Kidney (tissue), 14 donors: ENCODE measurements around the gene ADGRV1. TPM values are rescaled to one million over a fixed set of nuclear protein-coding genes. Genes with fewer than 3 reads are reported as not detected.

Experiments used
- DNase-seq, 5 donors: peaks; one replicate each; pipeline ENCODE4 v3.0.0-alpha.2; 2013 to 2020
- FAIRE-seq: peaks from 2 replicates; lab custom pipeline; 2012; peaks lifted over from hg19 to GRCh38; lab: Jason Lieb, UNC
- H3K27ac ChIP-seq, 2 donors: one replicate each; pipeline ENCODE4 v1.7.0; 2013; ENCODE audit warnings: low read depth in 2 of 2, low read length in 2 of 2, inconsistent platforms in 1 of 2
- H3K27me3 ChIP-seq: one replicate; pipeline ENCODE4 v1.7.1; 2013; ENCODE audit warnings: low read length, inconsistent platforms; ENCODE audit not compliant: control insufficient read depth, insufficient read depth
- H3K36me3 ChIP-seq, 3 donors: one replicate each; pipeline versions ENCODE4 v1.7.0 to v1.7.1; 2013; ENCODE audit warnings: low read length in 3 of 3, control low read depth in 1 of 3, inconsistent platforms in 1 of 3; ENCODE audit not compliant: insufficient read depth in 3 of 3, control insufficient read depth in 2 of 3
- H3K4me1 ChIP-seq, 3 donors: one replicate each; pipeline versions ENCODE4 v1.7.0 to v1.7.1; 2013; ENCODE audit warnings: low read length in 3 of 3, inconsistent platforms in 1 of 3, low read depth in 1 of 3; ENCODE audit not compliant: control insufficient read depth in 2 of 3, insufficient read depth in 2 of 3
- H3K4me3 ChIP-seq, 3 donors: one replicate each; pipeline versions ENCODE4 v1.7.0 to v1.8.1; 2013; ENCODE audit warnings: low read length in 3 of 3, control low read depth in 1 of 3, inconsistent platforms in 1 of 3
- H3K9ac ChIP-seq, 3 donors: one replicate each; pipeline versions ENCODE4 v1.7.0 to v1.7.1; 2013; ENCODE audit warnings: low read length in 3 of 3, control low read depth in 1 of 3, inconsistent platforms in 1 of 3
- H3K9me3 ChIP-seq, 3 donors: one replicate each; pipeline versions ENCODE4 v1.7.0 to v1.7.1; 2013; ENCODE audit warnings: low read length in 3 of 3, control low read depth in 1 of 3, inconsistent platforms in 1 of 3; ENCODE audit not compliant: control insufficient read depth in 2 of 3, insufficient read depth in 1 of 3
- CTCF ChIP-seq: IDR thresholded peaks from 3 replicates; pipeline ENCODE4 v1.5.1; 2012; ENCODE audit warnings: mild to moderate bottlenecking, moderate library complexity, borderline replicate concordance; ENCODE audit not compliant: insufficient read depth; ENCODE audit errors: extremely low read depth
- intact Hi-C: fragments of 100-400 bp; cut with DNase I; formaldehyde crosslinking; loops from one replicate; pipeline ENCODE4 v1.11.1; 2022
- polyA plus RNA-seq: library from polyadenylated mRNA; stranded (reverse); fragments of 350-450 nt; fragmentation: Illumina TruSeq; extraction: RNeasy Lipid Tissue Mini Kit (QIAGEN cat#74804); gene quantifications from one replicate; pipeline ENCODE4 v1.2.3, GENCODE V29; 2014; ENCODE audit warnings: low read depth, low replicate concordance; ENCODE audit not compliant: insufficient read depth
- total RNA-seq: library from RNA; stranded (reverse); fragmentation: NEBNext Ultra II Directional; extraction: Animal tissue kit (Norgen Biotek cat#: 25700); gene quantifications from one replicate; pipeline ENCODE4 v1.2.1, GENCODE V29; 2021
- donor health status: control.
- donor health status: control.
- donor health status: control.
- donor health status: control.
- donor health status: control.
- donor health status: DM: yes; HTN: yes; CAD: no.
- donor health status: Normal renal cell carcinoma (clear cell type).

ADGRV1 gene
- total and polyA plus RNA-seq, 2 donors from 2014 or later, result 7.0 to 7.3 TPM

- H3K27ac ChIP-seq, result no peak overlapping the region
- H3K4me1 ChIP-seq, result no peaks in the 10 kb centered on the region
- DNase-seq (no peak), FAIRE-seq (no peak)
- H3K27me3 ChIP-seq, result no peaks in the 10 kb centered on the region
- no peaks in the 10 kb centered on the region for H3K9me3 ChIP-seq
- TF ChIP-seq CTCF, result no peak
- intact Hi-C loops, result no loop called here
- no peak overlapping the region for H3K4me3 ChIP-seq
- H3K9ac ChIP-seq, result no peak overlapping the region
- H3K36me3 ChIP-seq, result no peaks in the 10 kb centered on the region
Measured at GRCh38 chr5:91018712-91019371, 460.2 kb downstream of the ADGRV1 start.

GRCh38 chr5:91020065-91020800 is 461.6 kb downstream of the ADGRV1 start:
- no peaks in the 10 kb centered on the region for H3K9me3 ChIP-seq
- no peaks in the 10 kb centered on the region for H3K36me3 ChIP-seq
- intact Hi-C loops, result no loop called here
- no peak for TF ChIP-seq CTCF
- H3K4me3 ChIP-seq, result no peak overlapping the region
- no peak overlapping the region for H3K27ac ChIP-seq
- H3K4me1 ChIP-seq, result peaks cover 0 to 4% (median 0%) of the 10 kb centered on the region in 3 donors
- no peaks in the 10 kb centered on the region for H3K27me3 ChIP-seq
- FAIRE-seq, result no peak
- DNase-seq, result no peak
- H3K9ac ChIP-seq, result no peak overlapping the region

- H3K27me3 ChIP-seq, result no peaks in the 10 kb centered on the region
- intact Hi-C loops, result no loop called here
- no peak overlapping the region for H3K27ac ChIP-seq
- DNase-seq, result no peak
- no peak for FAIRE-seq
- no peak overlapping the region for H3K9ac ChIP-seq
- TF ChIP-seq CTCF, result no peak
- no peaks in the 10 kb centered on the region for H3K36me3 ChIP-seq
- H3K4me1 ChIP-seq, result peaks cover 0 to 7% (median 0%) of the 10 kb centered on the region in 3 donors
- H3K9me3 ChIP-seq, result no peaks in the 10 kb centered on the region
- no peak overlapping the region for H3K4me3 ChIP-seq
Measured at GRCh38 chr5:91022518-91022917, 463.9 kb downstream of the ADGRV1 start.
